Mesothelial cell of epicardium (in vitro differentiated cells): ENCODE data around the gene C6orf15. TPM values are rescaled to one million over a fixed set of nuclear protein-coding genes. Genes with fewer than 3 reads are reported as not detected.

Experiments
- DNase-seq, 2 experiments: peaks; one replicate each; pipeline ENCODE4 v3.0.0; 2021; ENCODE audit warnings: low spot score in 2 of 2; ENCODE audit not compliant: unreplicated experiment in 2 of 2
- H3K27ac Mint-ChIP-seq: 2 replicates; pipeline ENCODE4 v1.8.0; 2021; ENCODE audit warnings: mixed read lengths
- H3K27me3 Mint-ChIP-seq: 2 replicates; pipeline ENCODE4 v1.8.0; 2021; ENCODE audit warnings: low read depth, mixed read lengths
- H3K36me3 Mint-ChIP-seq: 2 replicates; pipeline ENCODE4 v1.8.0; 2021; ENCODE audit warnings: mixed read lengths
- H3K4me1 Mint-ChIP-seq: 2 replicates; pipeline ENCODE4 v1.8.0; 2021; ENCODE audit warnings: mixed read lengths
- H3K4me3 Mint-ChIP-seq: 2 replicates; pipeline ENCODE4 v1.8.0; 2021; ENCODE audit warnings: mild to moderate bottlenecking, moderate library complexity, mixed read lengths
- H3K9me3 Mint-ChIP-seq: 2 replicates; pipeline ENCODE4 v1.8.0; 2021; ENCODE audit warnings: mixed read lengths
- total RNA-seq: library from RNA; stranded (reverse); gene quantifications from 3 replicates; pipeline ENCODE4 v1.2.1, GENCODE V29; 2021
- TF ChIP-seq, protein P1 (sequence below): fragments of 200-600 bp; sonication (generic); IDR thresholded peaks from one replicate; pipeline ENCODE4 v1.5.0; 2021; ENCODE audit warnings: antibody characterized with exemption; ENCODE audit not compliant: unreplicated experiment

C6orf15 gene
- total RNA-seq, 1 donor from 2014 or later: not detected

GRCh38 chr6:31091680-31092079, 20.7 kb downstream of the C6orf15 start:
- peaks cover 12% of the 10 kb centered on the region for H3K4me1 Mint-ChIP-seq
- no peak overlapping the region for H3K4me3 Mint-ChIP-seq
- no peaks in the 10 kb centered on the region for H3K27me3 Mint-ChIP-seq
- DNase-seq: no peak
- no peak overlapping the region for H3K27ac Mint-ChIP-seq
- H3K9me3 Mint-ChIP-seq: no peaks in the 10 kb centered on the region
- TF ChIP-seq, protein P1, sequence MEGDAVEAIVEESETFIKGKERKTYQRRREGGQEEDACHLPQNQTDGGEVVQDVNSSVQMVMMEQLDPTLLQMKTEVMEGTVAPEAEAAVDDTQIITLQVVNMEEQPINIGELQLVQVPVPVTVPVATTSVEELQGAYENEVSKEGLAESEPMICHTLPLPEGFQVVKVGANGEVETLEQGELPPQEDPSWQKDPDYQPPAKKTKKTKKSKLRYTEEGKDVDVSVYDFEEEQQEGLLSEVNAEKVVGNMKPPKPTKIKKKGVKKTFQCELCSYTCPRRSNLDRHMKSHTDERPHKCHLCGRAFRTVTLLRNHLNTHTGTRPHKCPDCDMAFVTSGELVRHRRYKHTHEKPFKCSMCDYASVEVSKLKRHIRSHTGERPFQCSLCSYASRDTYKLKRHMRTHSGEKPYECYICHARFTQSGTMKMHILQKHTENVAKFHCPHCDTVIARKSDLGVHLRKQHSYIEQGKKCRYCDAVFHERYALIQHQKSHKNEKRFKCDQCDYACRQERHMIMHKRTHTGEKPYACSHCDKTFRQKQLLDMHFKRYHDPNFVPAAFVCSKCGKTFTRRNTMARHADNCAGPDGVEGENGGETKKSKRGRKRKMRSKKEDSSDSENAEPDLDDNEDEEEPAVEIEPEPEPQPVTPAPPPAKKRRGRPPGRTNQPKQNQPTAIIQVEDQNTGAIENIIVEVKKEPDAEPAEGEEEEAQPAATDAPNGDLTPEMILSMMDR: no peak
- no peaks in the 10 kb centered on the region for H3K36me3 Mint-ChIP-seq

DNA sequence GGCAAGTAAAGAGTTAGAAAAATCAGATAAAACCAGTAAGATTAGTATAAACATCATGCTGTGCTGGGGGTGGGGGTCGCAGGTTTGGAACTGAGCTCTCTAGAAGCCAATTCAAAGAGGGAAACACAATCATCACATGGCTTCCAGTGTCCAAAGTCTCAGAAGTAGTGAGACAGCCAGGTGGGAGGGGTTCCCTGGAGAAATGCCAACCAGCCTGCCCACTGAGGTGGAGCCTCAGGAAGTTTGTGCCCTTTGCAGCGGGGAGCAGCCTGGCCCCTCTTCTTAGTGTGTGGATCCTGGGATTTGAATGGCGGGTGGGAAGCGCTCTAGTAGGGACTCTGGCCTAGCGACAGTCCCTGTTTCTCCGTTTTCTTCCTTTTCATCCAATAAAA, 21.4 kb downstream of the C6orf15 start:
- no peaks in the 10 kb centered on the region for H3K27me3 Mint-ChIP-seq
- H3K9me3 Mint-ChIP-seq: no peaks in the 10 kb centered on the region
- no peak overlapping the region for H3K4me3 Mint-ChIP-seq
- no peaks in the 10 kb centered on the region for H3K36me3 Mint-ChIP-seq
- TF ChIP-seq, protein P1: no peak
- no peak overlapping the region for H3K27ac Mint-ChIP-seq
- no peak for DNase-seq
- H3K4me1 Mint-ChIP-seq: peaks cover 9% of the 10 kb centered on the region

DNA sequence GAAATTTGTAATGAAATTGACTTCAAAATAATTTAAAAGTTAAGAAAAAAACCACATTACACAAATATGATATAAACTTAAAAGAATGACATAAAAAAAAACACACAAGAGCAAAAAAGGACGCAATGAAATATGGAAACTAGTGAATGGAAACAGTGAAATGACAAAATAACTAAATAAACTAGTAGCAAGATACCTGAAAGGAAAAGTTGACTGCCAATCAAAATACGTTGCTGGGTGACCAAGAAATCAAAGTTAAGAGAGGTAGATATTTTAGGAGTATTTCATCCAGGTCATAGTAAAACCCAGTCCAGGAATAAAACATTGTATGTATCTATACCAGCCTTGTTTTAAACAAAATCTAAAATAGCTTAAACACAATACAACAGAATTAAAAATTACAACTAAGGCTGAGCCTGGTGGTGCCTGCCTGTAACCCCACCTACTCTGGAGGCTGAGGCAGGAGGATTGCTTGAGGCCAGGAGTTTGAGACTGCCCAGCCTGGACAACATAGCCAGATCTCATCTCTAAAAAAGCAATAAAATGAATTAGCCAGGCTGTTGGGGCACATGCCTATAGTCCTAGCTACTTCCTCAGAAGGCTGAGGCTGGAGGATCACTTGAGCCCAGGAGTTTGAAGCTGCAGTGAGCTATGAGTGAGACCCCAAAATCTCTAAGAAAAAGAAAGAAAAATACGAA, 22.0 kb downstream of the C6orf15 start:
- no peak for DNase-seq
- Mint-ChIP-seq H3K9me3 (no peaks in the 10 kb centered on the region), H3K27me3 (no peaks in the 10 kb centered on the region), H3K4me3 (no peak overlapping the region), H3K4me1 (peaks cover 9% of the 10 kb centered on the region), H3K27ac (no peak overlapping the region), H3K36me3 (no peaks in the 10 kb centered on the region)
- TF ChIP-seq, protein P1: no peak

GRCh38 chr6:31087494-31088089, 24.8 kb downstream of the C6orf15 start:
- Mint-ChIP-seq H3K9me3 (no peaks in the 10 kb centered on the region), H3K4me1 (peaks cover 9% of the 10 kb centered on the region), H3K27me3 (no peaks in the 10 kb centered on the region), H3K4me3 (no peak overlapping the region), H3K36me3 (no peaks in the 10 kb centered on the region), H3K27ac (peak overlapping the region; percentile 55)
- DNase-seq: peak; percentile 73 to 86
- TF ChIP-seq, protein P1: peak; percentile 80

GRCh38 chr6:31086788-31087440, 25.5 kb downstream of the C6orf15 start:
- Mint-ChIP-seq H3K27me3 (no peaks in the 10 kb centered on the region), H3K36me3 (no peaks in the 10 kb centered on the region), H3K9me3 (no peaks in the 10 kb centered on the region), H3K4me3 (no peak overlapping the region), H3K4me1 (peaks cover 9% of the 10 kb centered on the region), H3K27ac (no peak overlapping the region)
- no peak for DNase-seq
- TF ChIP-seq, protein P1: no peak
